GM06990 (cell line): Measurements from ENCODE around the gene VWF.

ENCODE experiments used
- DNase-seq: peaks from one replicate; pipeline ENCODE4 v3.0.0-alpha.2; 2011; ENCODE audit not compliant: insufficient read length; ENCODE audit errors: extremely low read depth
- H3K27me3 ChIP-seq: replicated peaks from 2 replicates; pipeline ENCODE4 v1.6.0; 2011; ENCODE audit warnings: low read length; ENCODE audit not compliant: control insufficient read depth, insufficient read depth
- H3K36me3 ChIP-seq: 2 replicates; pipeline ENCODE4 v1.5.1; 2011; ENCODE audit warnings: low read length; ENCODE audit not compliant: control insufficient read depth, insufficient read depth
- H3K4me3 ChIP-seq: replicated peaks from 2 replicates; pipeline ENCODE4 v1.5.1; 2011; ENCODE audit warnings: low read depth, mild to moderate bottlenecking, control low read depth, low read length
- CTCF ChIP-seq: IDR thresholded peaks from 2 replicates; pipeline ENCODE4 v1.5.1; 2011; ENCODE audit warnings: low read length, control low read depth, mild to moderate bottlenecking, inconsistent platforms; ENCODE audit not compliant: insufficient read depth, poor library complexity, severe bottlenecking

The VWF gene

DNA sequence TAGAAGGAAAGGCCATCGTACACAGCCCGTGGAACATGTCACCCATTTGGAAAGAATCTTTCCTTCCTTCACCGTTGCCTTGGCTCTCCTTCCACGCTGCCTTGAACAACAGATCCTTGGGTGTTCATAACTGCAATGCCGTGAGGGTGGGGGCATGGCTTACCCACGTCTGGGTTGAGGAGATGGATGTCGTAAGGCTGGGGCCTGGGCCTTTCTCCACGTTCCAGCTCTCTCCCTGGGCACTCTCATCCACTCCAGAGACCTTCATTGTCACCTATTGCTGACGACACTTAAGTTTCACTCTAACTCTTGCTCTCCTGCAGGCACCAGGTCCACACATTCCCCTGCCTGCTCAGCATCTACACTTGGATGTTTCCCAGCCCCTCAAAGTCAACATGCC, 198.8 kb downstream of the VWF start:
- TF ChIP-seq CTCF, result no peak
- Histone ChIP-seq H3K27me3 (no peaks in the 10 kb centered on the region; the same call in 1 of the 2 replicates), H3K4me3 (no peak overlapping the region)

GRCh38 chr12:5924342-5924741, 200.1 kb downstream of the VWF start:
- no peak for DNase-seq
- no peak overlapping the region for H3K4me3 ChIP-seq
- H3K27me3 ChIP-seq, result no peaks in the 10 kb centered on the region; the same call in 1 of the 2 replicates
- TF ChIP-seq CTCF, result no peak
- no peaks in the 10 kb centered on the region for H3K36me3 ChIP-seq

More for the DNA sequence above, 198.8 kb downstream of the VWF start:
- no peak for DNase-seq
- no peaks in the 10 kb centered on the region for H3K36me3 ChIP-seq

- no peak for DNase-seq
- Histone ChIP-seq H3K36me3 (no peaks in the 10 kb centered on the region), H3K4me3 (no peak overlapping the region), H3K27me3 (no peaks in the 10 kb centered on the region; the same call in 1 of the 2 replicates)
- no peak for TF ChIP-seq CTCF
Measured at GRCh38 chr12:5923751-5924150, 200.7 kb downstream of the VWF start.

- no peak for TF ChIP-seq CTCF
- H3K36me3 ChIP-seq, result no peaks in the 10 kb centered on the region
Measured at GRCh38 chr12:5923043-5923605, 201.3 kb downstream of the VWF start.

DNA sequence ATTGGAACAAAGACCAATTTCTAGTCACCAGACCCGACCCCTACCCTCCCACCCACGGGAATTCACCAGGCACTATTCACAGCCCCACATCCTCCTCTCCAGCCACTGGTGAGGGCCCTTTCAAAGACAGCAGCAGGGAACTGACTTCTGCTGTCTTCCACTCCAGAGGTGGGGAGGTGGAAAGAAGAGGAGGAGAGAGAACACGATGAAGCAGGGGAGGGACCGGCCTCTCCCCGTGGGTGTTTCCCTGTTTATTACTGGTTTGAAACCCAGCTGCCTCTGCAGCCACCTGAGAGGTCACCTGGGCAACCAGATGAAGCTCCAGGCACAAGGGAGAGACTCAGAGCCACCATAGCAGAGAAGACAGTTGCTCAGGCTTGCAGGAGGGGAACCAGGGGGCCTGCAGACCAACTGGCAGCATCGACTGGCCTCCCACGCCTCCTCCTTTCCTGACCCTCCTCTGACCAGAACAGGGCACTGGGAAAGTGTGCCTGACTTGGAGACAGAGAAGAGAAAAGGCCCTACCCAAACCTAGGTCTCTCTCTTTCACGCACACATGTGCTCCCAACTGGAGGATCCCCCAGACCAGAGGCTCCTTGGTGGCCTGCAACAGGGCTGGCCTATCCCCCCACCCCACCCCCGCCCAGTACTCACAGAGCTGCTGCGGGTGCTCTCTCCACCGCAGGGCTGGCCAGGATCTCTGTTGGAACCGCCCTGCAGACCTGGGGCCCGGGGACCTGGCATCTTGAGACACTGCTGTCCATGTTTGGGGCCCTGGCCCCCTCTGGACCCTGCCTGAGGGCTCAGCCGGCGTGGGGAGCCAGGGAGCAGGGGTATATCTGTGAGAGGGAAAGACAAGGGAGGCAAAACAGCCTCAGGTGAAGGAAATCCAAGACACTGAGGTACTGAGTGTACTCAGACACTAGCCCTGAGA, 202.2 kb downstream of the VWF start:
- Histone ChIP-seq H3K4me3 (no peak overlapping the region), H3K36me3 (no peaks in the 10 kb centered on the region), H3K27me3 (no peaks in the 10 kb centered on the region; the same call in 1 of the 2 replicates)
- no peak for TF ChIP-seq CTCF
- DNase-seq, result no peak

More at GRCh38 chr12:5923043-5923605, 201.3 kb downstream of the VWF start:
- H3K4me3 ChIP-seq, result no peak overlapping the region
- no peaks in the 10 kb centered on the region; the same call in 1 of the 2 replicates for H3K27me3 ChIP-seq
- DNase-seq, result no peak
